Colonic mucosa (tissue), 4 donors: Measurements from ENCODE around the gene ELOF1. TPM values are rescaled to one million over a fixed set of nuclear protein-coding genes. Genes with fewer than 3 reads are reported as not detected.

Experiments
- DNase-seq: peaks from one replicate; pipeline ENCODE4 v3.0.0-alpha.2; 2020
- H3K27ac ChIP-seq: fragments of 200-600 bp; one replicate; pipeline ENCODE4 v1.8.0; 2021
- H3K27me3 ChIP-seq: fragments of 200-600 bp; one replicate; pipeline ENCODE4 v1.8.0; 2021
- H3K36me3 ChIP-seq: fragments of 200-600 bp; one replicate; pipeline ENCODE4 v1.8.0; 2021
- H3K4me1 ChIP-seq: fragments of 200-600 bp; one replicate; pipeline ENCODE4 v1.8.0; 2021; ENCODE audit warnings: mild to moderate bottlenecking
- H3K4me3 ChIP-seq: fragments of 200-600 bp; one replicate; pipeline ENCODE4 v1.8.0; 2021
- H3K9ac ChIP-seq, 2 donors: one replicate each; pipeline ENCODE4 v1.7.0; 2013; ENCODE audit warnings: control low read depth in 2 of 2, low read depth in 2 of 2, low read length in 2 of 2
- H3K9me3 ChIP-seq: fragments of 200-600 bp; one replicate; pipeline ENCODE4 v1.8.0; 2021
- intact Hi-C: fragments of 100-400 bp; cut with DNase I; formaldehyde crosslinking; loops from one replicate; pipeline ENCODE4 v1.14.1; 2022
- total RNA-seq, 2 donors: library from RNA; stranded (reverse); fragmentation: NEBNext Ultra II Directional in 1 of 2; extraction: Animal tissue kit (Norgen Biotek cat#: 25700) in 1 of 2; gene quantifications; one replicate each; pipeline ENCODE4 v1.2.1, GENCODE V29; 2021
- TF ChIP-seq, protein P1 (sequence below): fragments of 200-600 bp; IDR thresholded peaks from one replicate; pipeline ENCODE4 v1.8.0; 2022; ENCODE audit warnings: antibody characterized with exemption, mild to moderate bottlenecking
- donor health status: healthy.
- donor health status: DM: no; HTN: no; CAD: no.
- donor health status: DM: no; HTN: no; CAD: no.

The ELOF1 gene
- total RNA-seq, 2 donors from 2014 or later = 33.8 to 59.8 TPM

DNA sequence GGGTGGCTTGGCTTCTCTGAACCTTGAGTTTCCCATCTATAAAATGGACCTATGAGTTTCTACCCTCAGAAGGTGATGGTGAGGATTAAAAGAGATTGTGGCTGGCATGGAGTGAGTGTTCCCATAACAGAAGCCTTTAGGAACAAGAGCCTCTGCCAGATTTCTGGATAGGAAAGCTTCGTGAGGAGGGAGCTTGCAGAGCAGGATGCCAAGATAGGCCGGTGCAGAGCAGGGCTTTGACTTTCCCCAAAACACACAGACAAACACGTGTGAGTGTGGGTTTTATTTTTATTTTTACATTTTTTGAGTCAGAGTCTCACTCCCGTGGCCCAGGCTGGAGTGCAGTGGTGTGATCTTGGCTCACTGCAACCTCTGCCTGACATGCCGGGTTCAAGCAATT is 24.1 kb downstream of the ELOF1 start:
- Histone ChIP-seq H3K9me3 (no peaks in the 10 kb centered on the region), H3K4me1 (no peaks in the 10 kb centered on the region), H3K36me3 (no peaks in the 10 kb centered on the region), H3K9ac (no peak overlapping the region), H3K27ac (peak overlapping the region; percentile 14), H3K27me3 (no peaks in the 10 kb centered on the region), H3K4me3 (no peak overlapping the region)
- no peak for DNase-seq
- TF ChIP-seq, protein P1, sequence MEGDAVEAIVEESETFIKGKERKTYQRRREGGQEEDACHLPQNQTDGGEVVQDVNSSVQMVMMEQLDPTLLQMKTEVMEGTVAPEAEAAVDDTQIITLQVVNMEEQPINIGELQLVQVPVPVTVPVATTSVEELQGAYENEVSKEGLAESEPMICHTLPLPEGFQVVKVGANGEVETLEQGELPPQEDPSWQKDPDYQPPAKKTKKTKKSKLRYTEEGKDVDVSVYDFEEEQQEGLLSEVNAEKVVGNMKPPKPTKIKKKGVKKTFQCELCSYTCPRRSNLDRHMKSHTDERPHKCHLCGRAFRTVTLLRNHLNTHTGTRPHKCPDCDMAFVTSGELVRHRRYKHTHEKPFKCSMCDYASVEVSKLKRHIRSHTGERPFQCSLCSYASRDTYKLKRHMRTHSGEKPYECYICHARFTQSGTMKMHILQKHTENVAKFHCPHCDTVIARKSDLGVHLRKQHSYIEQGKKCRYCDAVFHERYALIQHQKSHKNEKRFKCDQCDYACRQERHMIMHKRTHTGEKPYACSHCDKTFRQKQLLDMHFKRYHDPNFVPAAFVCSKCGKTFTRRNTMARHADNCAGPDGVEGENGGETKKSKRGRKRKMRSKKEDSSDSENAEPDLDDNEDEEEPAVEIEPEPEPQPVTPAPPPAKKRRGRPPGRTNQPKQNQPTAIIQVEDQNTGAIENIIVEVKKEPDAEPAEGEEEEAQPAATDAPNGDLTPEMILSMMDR = no peak
- intact Hi-C loops = no loop called here

DNA sequence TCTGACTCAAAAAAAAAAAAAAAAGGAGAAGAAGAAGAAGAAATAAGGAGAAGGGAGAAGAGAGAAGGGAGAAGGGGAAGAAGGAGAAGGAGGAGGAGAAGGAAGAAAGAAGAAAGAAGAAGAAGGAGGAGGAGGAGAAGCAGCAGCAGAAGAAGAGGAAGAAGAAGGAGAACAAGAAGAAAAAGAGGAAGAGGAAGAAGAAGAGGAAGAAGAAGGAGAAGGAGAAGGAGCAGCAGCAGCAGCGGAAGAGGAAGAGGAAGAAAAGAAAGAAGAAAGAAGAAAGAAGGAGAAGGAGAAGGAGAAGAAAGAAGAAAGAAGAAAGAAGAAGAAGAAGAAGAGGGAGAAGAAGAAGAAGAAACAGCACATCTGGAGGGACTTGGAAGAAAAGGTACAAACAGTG is 24.5 kb downstream of the ELOF1 start:
- H3K27ac ChIP-seq = no peak overlapping the region
- no peak overlapping the region for H3K9ac ChIP-seq
- no peak overlapping the region for H3K4me3 ChIP-seq
- H3K36me3 ChIP-seq = no peaks in the 10 kb centered on the region
- no peak for DNase-seq
- TF ChIP-seq, protein P1 = no peak
- H3K4me1 ChIP-seq = no peaks in the 10 kb centered on the region
- no peaks in the 10 kb centered on the region for H3K9me3 ChIP-seq
- no peaks in the 10 kb centered on the region for H3K27me3 ChIP-seq
- intact Hi-C loops = no loop called here

DNA sequence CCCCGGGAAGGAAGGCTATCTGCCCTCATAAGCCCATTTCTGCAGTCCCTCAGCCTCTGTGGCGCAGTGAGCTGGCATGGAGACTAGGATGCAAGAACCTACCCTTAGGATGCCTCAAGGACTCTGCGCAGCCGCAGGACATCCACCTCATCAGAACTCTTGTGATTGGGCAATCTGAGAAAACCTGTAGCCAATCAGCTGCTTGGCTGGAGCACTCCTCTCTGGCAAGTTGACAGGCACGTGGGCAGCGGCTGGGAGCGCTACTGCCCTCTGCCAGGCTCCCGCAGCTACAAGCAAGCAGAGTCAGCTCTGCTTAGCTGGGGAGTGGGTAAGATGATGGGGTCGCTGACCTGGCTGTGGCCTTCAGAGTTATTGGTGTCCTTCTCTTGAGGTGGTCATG is 28.6 kb downstream of the ELOF1 start:
- TF ChIP-seq, protein P1 = no peak
- H3K27me3 ChIP-seq = no peaks in the 10 kb centered on the region
- H3K4me1 ChIP-seq = peaks cover 10% of the 10 kb centered on the region
- no peak overlapping the region for H3K9ac ChIP-seq
- intact Hi-C loops = no loop called here
- H3K4me3 ChIP-seq = no peak overlapping the region
- H3K9me3 ChIP-seq = no peaks in the 10 kb centered on the region
- H3K27ac ChIP-seq = no peak overlapping the region
- DNase-seq = peak; percentile 79
- H3K36me3 ChIP-seq = no peaks in the 10 kb centered on the region

DNA sequence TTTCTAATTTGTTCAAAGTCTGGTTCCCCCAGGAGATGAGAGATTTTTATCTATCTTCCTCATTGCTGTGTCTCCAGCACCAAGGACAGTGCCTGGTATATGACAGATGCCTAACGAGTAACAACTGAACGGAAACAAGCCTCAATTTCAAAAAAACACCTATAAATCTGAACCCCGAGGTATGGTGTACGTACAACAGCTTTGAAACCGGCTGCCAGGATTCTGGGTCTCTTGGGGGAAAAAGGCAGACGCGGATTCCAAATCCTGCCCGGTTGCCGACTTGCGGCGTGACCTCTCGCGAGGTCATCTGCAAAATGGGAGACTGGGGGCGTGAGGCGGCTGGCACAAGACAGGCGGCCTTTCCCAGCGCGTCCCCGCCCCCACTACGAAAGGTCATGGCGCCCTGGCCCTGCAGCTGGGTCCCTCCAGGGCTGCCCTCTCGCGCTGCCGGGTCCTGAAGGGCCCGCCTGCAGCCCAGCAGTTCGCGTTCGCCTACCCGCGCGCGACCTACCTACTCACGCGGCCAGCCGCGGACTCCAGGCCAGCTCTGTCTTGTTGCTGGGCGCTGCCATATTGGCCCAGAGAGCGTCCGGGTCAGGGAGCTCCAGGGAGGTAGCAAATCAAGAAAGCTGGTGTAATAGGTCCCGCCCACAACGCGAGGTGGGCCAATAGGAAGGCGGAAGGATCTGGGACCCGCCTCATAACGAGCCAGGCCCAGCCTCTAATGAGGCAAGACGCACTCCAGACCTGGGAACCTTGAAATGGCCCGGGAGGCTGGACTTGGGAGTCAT is 30.3 kb downstream of the ELOF1 start, which contains the start of gene ECSIT:
ECSIT (minus strand) TSS at position 584 of the 791 bp plus-strand sequence. CDS start 9,964 bp downstream, outside the sequence.
- DNase-seq = peak; percentile 99
- Histone ChIP-seq H3K36me3 (no peaks in the 10 kb centered on the region), H3K27ac (peak within 1 kb of the TSS; percentile 85), H3K4me1 (peaks cover 10% of the 10 kb centered on the region), H3K4me3 (peak within 1 kb of the TSS; percentile 88), H3K27me3 (no peaks in the 10 kb centered on the region), H3K9ac (peak within 1 kb of the TSS; percentile 80 to 84), H3K9me3 (no peaks in the 10 kb centered on the region)
- TF ChIP-seq, protein P1 = no peak
- intact Hi-C loops = no loop called here

DNA sequence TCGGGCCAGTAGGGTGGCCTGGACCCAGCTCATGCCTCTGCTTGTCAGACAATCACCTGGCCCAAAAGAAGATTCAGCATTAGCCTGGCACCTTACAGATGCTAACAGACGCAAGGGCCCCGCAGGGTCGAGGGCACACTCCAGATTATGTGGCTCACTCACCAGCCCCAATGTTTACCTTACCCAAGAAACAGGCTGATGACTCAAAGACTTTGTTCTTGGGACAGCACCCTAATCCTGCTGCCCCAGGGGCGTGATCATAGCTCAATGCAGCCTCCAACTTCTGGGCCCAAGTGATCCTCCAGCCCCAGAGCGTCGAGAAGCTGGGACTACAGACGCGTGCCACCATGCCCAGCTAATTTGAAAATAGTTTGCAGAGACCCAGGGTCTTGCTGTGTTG is 39.9 kb downstream of the ELOF1 start:
- no peak overlapping the region for H3K9ac ChIP-seq

More for the DNA sequence above, 39.9 kb downstream of the ELOF1 start:
- no peaks in the 10 kb centered on the region for H3K36me3 ChIP-seq
- TF ChIP-seq, protein P1 = no peak
- no peak overlapping the region for H3K27ac ChIP-seq
- no peaks in the 10 kb centered on the region for H3K27me3 ChIP-seq
- no peaks in the 10 kb centered on the region for H3K4me1 ChIP-seq
- H3K9me3 ChIP-seq = no peaks in the 10 kb centered on the region
- no peak overlapping the region for H3K4me3 ChIP-seq
- intact Hi-C loops = no loop called here
- DNase-seq = no peak
